Stomach (tissue), 9 donors: ENCODE data around the gene LTA4H. TPM values are rescaled to one million over a fixed set of nuclear protein-coding genes. Genes with fewer than 3 reads are reported as not detected.

Experiments
- DNase-seq, 2 donors: peaks; one replicate each; pipeline versions ENCODE4 v3.0.0 to v3.0.0-alpha.2; 2013 to 2019
- H3K27ac ChIP-seq, 5 donors: fragments of 200-600 bp in 4 of 5; sonication (generic) in 4 of 5; one replicate each; pipeline ENCODE4 v1.5.1; 2013 to 2019; ENCODE audit warnings: mild to moderate bottlenecking in 1 of 5, moderate library complexity in 1 of 5
- H3K27me3 ChIP-seq, 3 donors: fragments of 200-600 bp; sonication (generic); one replicate each; pipeline ENCODE4 v1.5.1; 2017 to 2019; ENCODE audit warnings: mixed run types in 1 of 3
- H3K36me3 ChIP-seq, 4 donors: fragments of 200-600 bp; sonication (generic); 1 replicate in 3 of 4; 2 replicates in 1 of 4; pipeline ENCODE4 v1.5.1; 2016 to 2019
- H3K4me1 ChIP-seq, 4 donors: fragments of 200-600 bp; sonication (generic); one replicate each; pipeline ENCODE4 v1.5.1; 2016 to 2019
- H3K4me3 ChIP-seq, 4 donors: fragments of 200-600 bp; sonication (generic) in 3 of 4; one replicate each; pipeline ENCODE4 v1.5.1; 2016 to 2019; ENCODE audit warnings: mild to moderate bottlenecking in 1 of 4
- H3K9me3 ChIP-seq, 4 donors: fragments of 200-600 bp; sonication (generic); one replicate each; pipeline ENCODE4 v1.5.1; 2016 to 2019
- CTCF ChIP-seq, 7 experiments: fragments of 450-650 bp in 4 of 7; fragments of 200-600 bp in 3 of 7; sonication (generic) in 3 of 7; IDR thresholded peaks; one replicate each; pipeline ENCODE4 v1.5.1; 2016 to 2019; ENCODE audit warnings: antibody characterized with exemption in 7 of 7, control low read depth in 2 of 7, mild to moderate bottlenecking in 1 of 7
- EP300 ChIP-seq: sonication (generic); formaldehyde crosslinking; IDR thresholded peaks from one replicate; pipeline ENCODE4 v1.6.1; 2017; ENCODE audit warnings: antibody characterized with exemption
- POLR2A ChIP-seq, 4 donors: fragments of 450-650 bp; IDR thresholded peaks; one replicate each; pipeline ENCODE4 v1.6.1; 2016; ENCODE audit warnings: antibody characterized with exemption in 4 of 4, control low read depth in 2 of 4, mild to moderate bottlenecking in 1 of 4, moderate library complexity in 1 of 4
- POLR2AphosphoS5 ChIP-seq, 3 donors: sonication (generic); formaldehyde crosslinking; IDR thresholded peaks; one replicate each; pipeline ENCODE4 v1.6.1; 2016; ENCODE audit warnings: antibody characterized with exemption in 3 of 3
- whole genome bisulfite sequencing, 5 donors: extraction: QIAGEN DNeasy Blood & Tissue Kit in 3 of 5; methylation state at CpG; one replicate each; pipeline versions ENCODE4 v1.1.5 to v1.1.7; 2013 to 2018; 5-methylcytosine and 5-hydroxymethylcytosine counted together
- intact Hi-C: fragments of 100-400 bp; cut with DNase I; formaldehyde crosslinking; loops from one replicate; pipeline ENCODE4 v1.15.1; 2023; ENCODE audit warnings: low total_unique reads
- polyA plus RNA-seq, 3 donors: library from polyadenylated mRNA; stranded (reverse); fragments of 200-250 nt; gene quantifications; one replicate each; pipeline ENCODE4 v1.2.3, GENCODE V29; 2013
- total RNA-seq, 5 donors: library from RNA; depleted of rRNA; stranded (reverse); fragments of >200 nt; gene quantifications; one replicate each; pipeline versions ENCODE4 v1.1.0 to v1.2.3, GENCODE V29; 2014 to 2016
- donor health status: healthy with polysubstance abuse.
- donor health status: Bipolar disorder and iron deficiency.
- donor health status: healthy.

Gene LTA4H
- total and polyA plus RNA-seq, 8 donors: 22.6 to 91.5 (median 57.1) TPM

GRCh38 chr12:96044017-96044942 lies 8.9 kb upstream of the LTA4H start:
- Histone ChIP-seq H3K9me3 (no peaks in the 10 kb centered on the region), H3K36me3 (no peaks in the 10 kb centered on the region), H3K4me3 (no peak overlapping the region), H3K27me3 (no peaks in the 10 kb centered on the region), H3K4me1 (peaks cover 22 to 56% (median 40%) of the 10 kb centered on the region in 4 donors), H3K27ac (peak overlapping the region in 2 of 5 donors; percentile 59 to 92)
- no peak for TF ChIP-seq POLR2A (IDR thresholded peaks at IDR 0.05)
- no peak for TF ChIP-seq CTCF (IDR thresholded peaks at IDR 0.05)
- no peak for TF ChIP-seq POLR2AphosphoS5 (IDR thresholded peaks at IDR 0.05)
- TF ChIP-seq EP300: no peak
- intact Hi-C loops: no loop called here
- 73 to 84% (median 79%) methylated on average over 10 of the region's 10 CpGs for WGBS, 5 donors
- DNase-seq: no peak

GRCh38 chr12:96041181-96041580 lies 5.8 kb upstream of the LTA4H start:
- Histone ChIP-seq H3K27me3 (no peaks in the 10 kb centered on the region), H3K27ac (no peak overlapping the region), H3K36me3 (no peaks in the 10 kb centered on the region), H3K9me3 (no peaks in the 10 kb centered on the region), H3K4me1 (peaks cover 0 to 25% (median 12%) of the 10 kb centered on the region in 4 donors), H3K4me3 (no peak overlapping the region)
- intact Hi-C loops: no loop called here
- 79 to 95% (median 91%) methylated on average over 1 of the region's 1 CpG for WGBS, 5 donors
- no peak for TF ChIP-seq CTCF (IDR thresholded peaks at IDR 0.05)
- TF ChIP-seq POLR2A (IDR thresholded peaks at IDR 0.05): no peak
- TF ChIP-seq EP300: no peak
- no peak for TF ChIP-seq POLR2AphosphoS5 (IDR thresholded peaks at IDR 0.05)
- no peak for DNase-seq

GRCh38 chr12:96040305-96041133 lies 5.1 kb upstream of the LTA4H start:
- Histone ChIP-seq H3K36me3 (no peaks in the 10 kb centered on the region), H3K9me3 (no peaks in the 10 kb centered on the region), H3K27me3 (no peaks in the 10 kb centered on the region), H3K4me1 (peaks cover 0 to 18% (median 8%) of the 10 kb centered on the region in 4 donors), H3K27ac (no peak overlapping the region), H3K4me3 (no peak overlapping the region)
- TF ChIP-seq POLR2A (IDR thresholded peaks at IDR 0.05): no peak
- TF ChIP-seq POLR2AphosphoS5 (IDR thresholded peaks at IDR 0.05): no peak
- no peak for TF ChIP-seq CTCF (IDR thresholded peaks at IDR 0.05)
- no peak for TF ChIP-seq EP300
- DNase-seq: no peak
- 46 to 75% (median 60%) methylated on average over 3 of the region's 3 CpGs for WGBS, 5 donors
- intact Hi-C loops: no loop called here

GRCh38 chr12:96039516-96039915 lies 4.1 kb upstream of the LTA4H start:
- no peak overlapping the region for H3K27ac ChIP-seq
- H3K4me3 ChIP-seq: no peak overlapping the region
- no peaks in the 10 kb centered on the region for H3K27me3 ChIP-seq
- H3K4me1 ChIP-seq: peaks cover 0 to 13% (median 7%) of the 10 kb centered on the region in 4 donors
- TF ChIP-seq POLR2A (IDR thresholded peaks at IDR 0.05) (no peak), POLR2AphosphoS5 (IDR thresholded peaks at IDR 0.05) (no peak), EP300 (no peak), CTCF (IDR thresholded peaks at IDR 0.05) (no peak)
- 75 to 97% (median 90%) methylated on average over 3 of the region's 3 CpGs for WGBS, 5 donors
- H3K9me3 ChIP-seq: no peaks in the 10 kb centered on the region
- DNase-seq: no peak
- intact Hi-C loops: no loop called here
- H3K36me3 ChIP-seq: no peaks in the 10 kb centered on the region
